IMR-90 (cell line): ENCODE data around the gene SYVN1.

Experiments
- CTCF ChIP-seq: conservative IDR thresholded peaks from 2 replicates; pipeline ENCODE4 v1.5.1; 2012; ENCODE audit warnings: mild to moderate bottlenecking, low read depth, low read length, improper control_type of control experiment
- NFE2L2 ChIP-seq: fragments of 150-350 bp; IDR thresholded peaks from 2 replicates; pipeline ENCODE4 v1.6.1; 2016; ENCODE audit warnings: low read depth, mild to moderate bottlenecking, low read length
- POLR2A ChIP-seq: IDR thresholded peaks from 2 replicates; pipeline ENCODE4 v1.6.1; 2012; ENCODE audit warnings: mild to moderate bottlenecking, low read depth, low read length
- RAD21 ChIP-seq: IDR thresholded peaks from 2 replicates; pipeline ENCODE4 v1.6.1; 2012; ENCODE audit warnings: low read length, improper control_type of control experiment
- SMC3 ChIP-seq: fragments of 150-350 bp; IDR thresholded peaks from 2 replicates; pipeline ENCODE4 v1.6.1; 2016; ENCODE audit warnings: low read depth, mild to moderate bottlenecking, antibody characterized with exemption, low read length, moderate library complexity

- TF ChIP-seq CTCF (no peak), POLR2A (no peak), SMC3 (no peak), RAD21 (no peak), NFE2L2 (no peak)
Observed at GRCh38 chr11:65087827-65088226, 46.5 kb downstream of the SYVN1 start.
